ENCODE measurements around the gene SNTG2. TPM values are rescaled to one million over a fixed set of nuclear protein-coding genes. Genes with fewer than 3 reads are reported as not detected.

Gene SNTG2
- total and polyA plus RNA-seq, 4 donors = not detected

GRCh38 chr2:1233281-1233680, 282.6 kb downstream of the SNTG2 start:
- no peaks in the 10 kb centered on the region for H3K4me1 ChIP-seq (ENCODE audit: control insufficient read depth in 4 of 4, insufficient read depth in 4 of 4, low read length in 3 of 4)
- no peaks in the 10 kb centered on the region for H3K36me3 ChIP-seq (ENCODE audit: control insufficient read depth in 4 of 4, insufficient read depth in 3 of 4, low read depth in 1 of 4, low read length in 3 of 4)
- no peaks in the 10 kb centered on the region for H3K9me3 ChIP-seq (ENCODE audit: control insufficient read depth in 4 of 4, low read length in 3 of 4)
- no peak overlapping the region for H3K27ac ChIP-seq (ENCODE audit: low read depth in 1 of 2, low read length in 2 of 2)
- H3K4me3 ChIP-seq (ENCODE audit: low read depth in 1 of 3, low read length in 3 of 3) = no peak overlapping the region
- no peaks in the 10 kb centered on the region for H3K27me3 ChIP-seq (ENCODE audit: control insufficient read depth in 4 of 4, insufficient read depth in 4 of 4, low read length in 3 of 4)
- TF ChIP-seq JUND (IDR thresholded peaks at IDR 0.05) = no peak
- no peak for DNase-seq (ENCODE audit: low spot score)
- H3K9ac ChIP-seq (ENCODE audit: low read depth in 1 of 2, low read length in 2 of 2) = no peak overlapping the region
- 78% methylated on average over 15 of the region's 15 CpGs for WGBS

GRCh38 chr2:1234731-1235308, 284.2 kb downstream of the SNTG2 start:
- no peaks in the 10 kb centered on the region for H3K9me3 ChIP-seq (ENCODE audit: control insufficient read depth in 4 of 4, low read length in 3 of 4)
- no peak overlapping the region for H3K4me3 ChIP-seq (ENCODE audit: low read depth in 1 of 3, low read length in 3 of 3)
- H3K27ac ChIP-seq (ENCODE audit: low read depth in 1 of 2, low read length in 2 of 2) = no peak overlapping the region
- WGBS = 80% methylated on average over 13 of the region's 13 CpGs
- H3K4me1 ChIP-seq (ENCODE audit: control insufficient read depth in 4 of 4, insufficient read depth in 4 of 4, low read length in 3 of 4) = no peaks in the 10 kb centered on the region
- peaks cover 0 to 3% (median 0%) of the 10 kb centered on the region in 4 donors for H3K27me3 ChIP-seq (ENCODE audit: control insufficient read depth in 4 of 4, insufficient read depth in 4 of 4, low read length in 3 of 4)
- H3K36me3 ChIP-seq (ENCODE audit: control insufficient read depth in 4 of 4, insufficient read depth in 3 of 4, low read depth in 1 of 4, low read length in 3 of 4) = no peaks in the 10 kb centered on the region
- H3K9ac ChIP-seq (ENCODE audit: low read depth in 1 of 2, low read length in 2 of 2) = no peak overlapping the region
- TF ChIP-seq RAD21 (IDR thresholded peaks at IDR 0.05) (no peak), FOXA1 (IDR thresholded peaks at IDR 0.05) (no peak), RXRA (IDR thresholded peaks at IDR 0.05) (no peak), ZBTB33 (IDR thresholded peaks at IDR 0.05) (no peak), HNF4A (conservative IDR thresholded peaks at IDR 0.05) (no peak), CTCF (IDR thresholded peaks at IDR 0.05; ENCODE audit: low read depth, low read length, missing input control) (no peak), ATF3 (IDR thresholded peaks at IDR 0.05) (no peak), YY1 (IDR thresholded peaks at IDR 0.05) (no peak), JUND (IDR thresholded peaks at IDR 0.05) (no peak), GABPA (IDR thresholded peaks at IDR 0.05 in 1 of 2, conservative IDR thresholded peaks at IDR 0.05 in 1 of 2) (no peak), EGR1 (IDR thresholded peaks at IDR 0.05; ENCODE audit: low read depth in 2 of 2) (no peak), SP1 (IDR thresholded peaks at IDR 0.05) (no peak), REST (IDR thresholded peaks at IDR 0.05) (no peak), FOXA2 (IDR thresholded peaks at IDR 0.05) (no peak)
- no peak for DNase-seq (ENCODE audit: low spot score)
